H1 (cell line): ENCODE measurements around the gene PLK5. TPM values are rescaled to one million over a fixed set of nuclear protein-coding genes. Genes with fewer than 3 reads are reported as not detected.

ENCODE experiments used
- CTCF ChIA-PET: fragments of 300-600 bp; sonication (Branson Sonifier 250); formaldehyde crosslinking; loops from one replicate; lab custom pipeline; 2021; ENCODE audit not compliant: partially characterized antibody; lab: Charles Lee
- POLR2A ChIA-PET: fragments of 300-600 bp; sonication (Branson Sonifier 250); formaldehyde crosslinking; loops from one replicate; lab custom pipeline; 2021; ENCODE audit warnings: inconsistent platforms; ENCODE audit not compliant: partially characterized antibody; lab: Charles Lee
- DNase-seq, 2 experiments: peaks; one replicate each; pipeline versions ENCODE4 v3.0.0 to v3.0.0-alpha.2; 2010 to 2022; ENCODE audit warnings: low spot score in 2 of 2, low read depth in 1 of 2, mixed read lengths in 1 of 2
- FAIRE-seq: peaks from 2 replicates; lab custom pipeline; 2011; peaks lifted over from hg19 to GRCh38; lab: Jason Lieb, UNC
- H2AFZ ChIP-seq: 2 replicates; pipeline ENCODE4 v1.8.1; 2012; ENCODE audit warnings: low read length, inconsistent platforms
- H2AK5ac ChIP-seq: 2 replicates; pipeline ENCODE4 v1.6.1; 2013; ENCODE audit warnings: low read depth, low read length
- H2BK120ac ChIP-seq: replicated peaks from 2 replicates; pipeline ENCODE3; 2013; ENCODE audit warnings: low read depth, low read length, inconsistent platforms
- H2BK12ac ChIP-seq: 2 replicates; pipeline ENCODE4 v1.6.1; 2013; ENCODE audit warnings: low read depth, low read length
- H2BK15ac ChIP-seq: 2 replicates; pipeline ENCODE4 v1.6.1; 2013; ENCODE audit warnings: low read length
- H2BK20ac ChIP-seq: 2 replicates; pipeline ENCODE4 v1.6.1; 2013; ENCODE audit warnings: low read length
- H2BK5ac ChIP-seq: 2 replicates; pipeline ENCODE4 v1.6.1; 2013; ENCODE audit warnings: low read depth, low read length
- H3K14ac ChIP-seq: 2 replicates; pipeline ENCODE4 v1.6.1; 2013; ENCODE audit warnings: inconsistent platforms; ENCODE audit not compliant: insufficient read length
- H3K18ac ChIP-seq: 2 replicates; pipeline ENCODE4 v1.6.1; 2013; ENCODE audit warnings: low read length; ENCODE audit errors: extremely low read depth
- H3K23ac ChIP-seq: 2 replicates; pipeline ENCODE4 v1.6.1; 2013; ENCODE audit warnings: inconsistent platforms; ENCODE audit not compliant: insufficient read length
- H3K23me2 ChIP-seq: 2 replicates; pipeline ENCODE4 v1.6.1; 2013; ENCODE audit warnings: low read depth, low read length
- H3K27ac ChIP-seq: 2 replicates; pipeline ENCODE4 v1.6.1; 2011; ENCODE audit warnings: low read depth, low read length, inconsistent platforms
- H3K27me3 ChIP-seq, 4 experiments: replicated peaks in 1 of 4; 1 replicate in 1 of 4; 2 replicates in 3 of 4; pipeline versions ENCODE4 v1.6.1 to v1.8.1; 2011 to 2013; ENCODE audit warnings: low read length in 3 of 4, mild to moderate bottlenecking in 3 of 4, inconsistent platforms in 2 of 4, mixed read lengths in 2 of 4, moderate library complexity in 1 of 4; ENCODE audit not compliant: control insufficient read depth in 3 of 4, insufficient read depth in 3 of 4; ENCODE audit errors: extremely low read depth in 1 of 4
- H3K36me3 ChIP-seq, 4 experiments: 2 replicates each; pipeline versions ENCODE4 v1.6.1 to v1.8.1; 2011 to 2013; ENCODE audit warnings: mild to moderate bottlenecking in 4 of 4, low read length in 3 of 4, moderate library complexity in 2 of 4, control low read depth in 1 of 4, inconsistent platforms in 1 of 4; ENCODE audit not compliant: insufficient read depth in 4 of 4, control insufficient read depth in 2 of 4
- H3K4ac ChIP-seq: replicated peaks from 2 replicates; pipeline ENCODE3; 2013; ENCODE audit warnings: low read length, low read depth, mixed read lengths, inconsistent platforms; ENCODE audit not compliant: insufficient read length
- H3K4me1 ChIP-seq, 4 experiments: replicated peaks in 1 of 4; 1 replicate in 1 of 4; 2 replicates in 3 of 4; pipeline versions ENCODE4 v1.6.1 to v1.8.1; 2011 to 2013; ENCODE audit warnings: low read length in 3 of 4, inconsistent platforms in 2 of 4, mixed read lengths in 1 of 4; ENCODE audit not compliant: insufficient read depth in 4 of 4, control insufficient read depth in 3 of 4
- H3K4me2 ChIP-seq, 2 experiments: 2 replicates each; pipeline versions ENCODE4 v1.6.1 to v1.8.1; 2011 to 2013; ENCODE audit warnings: low read depth in 2 of 2, low read length in 2 of 2, control low read depth in 1 of 2, inconsistent platforms in 1 of 2, mild to moderate bottlenecking in 1 of 2; ENCODE audit not compliant: insufficient read depth in 1 of 2
- H3K4me3 ChIP-seq, 4 experiments: fragments of 200-600, 300-600 bp in 1 of 4; sonication (generic), shearing (Covaris generic), sonication (Bioruptor Twin) in 1 of 4; 2 replicates each; pipeline versions ENCODE4 v1.5.1 to v1.8.1; 2011 to 2016; ENCODE audit warnings: low read length in 4 of 4, low read depth in 3 of 4, control low read depth in 2 of 4, inconsistent platforms in 2 of 4, mild to moderate bottlenecking in 2 of 4, mixed read lengths in 1 of 4, moderate library complexity in 1 of 4; ENCODE audit not compliant: insufficient read depth in 2 of 4; ENCODE audit errors: extremely low read depth in 1 of 4
- H3K56ac ChIP-seq: replicated peaks from 2 replicates; pipeline ENCODE3; 2013; ENCODE audit warnings: low read depth, mild to moderate bottlenecking, mixed read lengths, low read length, inconsistent platforms; ENCODE audit not compliant: insufficient read length
- H3K79me1 ChIP-seq: 2 replicates; pipeline ENCODE4 v1.6.1; 2013; ENCODE audit warnings: low read depth, low read length, control low read depth
- H3K79me2 ChIP-seq, 2 experiments: 2 replicates each; pipeline versions ENCODE4 v1.6.1 to v1.8.1; 2012 to 2013; ENCODE audit warnings: low read length in 2 of 2, mild to moderate bottlenecking in 2 of 2, inconsistent platforms in 1 of 2; ENCODE audit not compliant: insufficient read depth in 2 of 2, control insufficient read depth in 1 of 2
- H3K9ac ChIP-seq, 4 experiments: replicated peaks in 1 of 4; 1 replicate in 1 of 4; 2 replicates in 3 of 4; pipeline versions ENCODE4 v1.6.1 to v1.8.1; 2011 to 2013; ENCODE audit warnings: low read depth in 3 of 4, low read length in 3 of 4, control low read depth in 2 of 4, mild to moderate bottlenecking in 2 of 4, moderate library complexity in 2 of 4, inconsistent platforms in 1 of 4; ENCODE audit errors: extremely low read depth in 1 of 4
- H3K9me3 ChIP-seq, 2 experiments: 2 replicates each; pipeline versions ENCODE4 v1.6.1 to v1.8.1; 2012 to 2013; ENCODE audit warnings: mild to moderate bottlenecking in 2 of 2, moderate library complexity in 2 of 2, control low read depth in 1 of 2, inconsistent platforms in 1 of 2, low read depth in 1 of 2, low read length in 1 of 2, mixed read lengths in 1 of 2; ENCODE audit not compliant: insufficient read depth in 2 of 2
- H4K20me1 ChIP-seq, 2 experiments: replicated peaks in 1 of 2; 2 replicates each; pipeline versions ENCODE3 to v1.8.1; 2011 to 2013; ENCODE audit warnings: inconsistent platforms in 2 of 2, low read length in 2 of 2, mild to moderate bottlenecking in 1 of 2; ENCODE audit not compliant: insufficient read depth in 2 of 2, control insufficient read depth in 1 of 2
- H4K5ac ChIP-seq: 2 replicates; pipeline ENCODE4 v1.6.1; 2013; ENCODE audit warnings: low read length, low read depth, mixed read lengths, inconsistent platforms; ENCODE audit not compliant: insufficient read length
- H4K8ac ChIP-seq: 2 replicates; pipeline ENCODE4 v1.8.0; 2013; ENCODE audit warnings: mild to moderate bottlenecking, moderate library complexity, low read length, inconsistent platforms; ENCODE audit not compliant: insufficient read depth; ENCODE audit errors: extremely low read depth
- H4K91ac ChIP-seq: replicated peaks from 2 replicates; pipeline ENCODE3; 2013; ENCODE audit warnings: low read length, mixed read lengths, inconsistent platforms; ENCODE audit not compliant: insufficient read length
- WGBS, 2 experiments: shearing (Covaris generic) in 1 of 2; methylation state at CpG; one replicate each; pipeline versions ENCODE4 v1.1.6 to v1.1.7; 2013 to 2015; ENCODE audit warnings: low lambda C conversion rate in 2 of 2, mixed read lengths in 2 of 2, inconsistent platforms in 1 of 2, low coverage in 1 of 2, missing lambda C conversion rate in 1 of 2; ENCODE audit not compliant: insufficient replicate concordance in 2 of 2, insufficient coverage in 1 of 2, insufficient read length in 1 of 2; ENCODE audit errors: extremely low coverage in 1 of 2, missing lambda C conversion rate in 1 of 2; 5-methylcytosine and 5-hydroxymethylcytosine counted together
- polyA plus RNA-seq, 7 experiments: library from polyadenylated mRNA; depleted of rRNA in 3 of 7; stranded (reverse) in 5 of 7; unstranded in 2 of 7; fragments of >200 nt in 5 of 7; fragments of 200-250 nt in 2 of 7; gene quantifications; 1 replicate in 5 of 7; 2 replicates in 1 of 7; 4 replicates in 1 of 7; pipeline versions ENCODE4 v1.2.1 to v1.2.3, GENCODE V29; 2011 to 2013; ENCODE audit warnings: missing spikeins in 2 of 7, mixed read lengths in 2 of 7
- total RNA-seq: library from RNA; stranded (reverse); fragmentation: NEBNext Ultra II Directional; extraction: Animal tissue kit (Norgen Biotek cat#: 25700); gene quantifications from 2 replicates; pipeline ENCODE4 v1.2.1, GENCODE V29; 2021

The PLK5 gene
- total and polyA plus RNA-seq, 2 of the 8 experiments (the other 6 are each of a cell fraction or from before 2014, with no cell fraction given): 0.43 to 0.45 TPM

- CTCF ChIA-PET: no interaction called here
- WGBS, 2 experiments: 90% methylated on average over 6 of the region's 11 CpGs; no CpG with 5 or more reads in 1 of the 2 experiments
Measured at GRCh38 chr19:1488282-1488601, 35.6 kb upstream of the PLK5 start.

More at GRCh38 chr19:1488282-1488601, 35.6 kb upstream of the PLK5 start:
- Histone ChIP-seq H3K23me2 (peaks cover 5% of the 10 kb centered on the region; the same call in 1 of the 2 replicates), H4K91ac (no peak overlapping the region), H2BK15ac (no peak overlapping the region), H2BK5ac (no peak overlapping the region), H3K18ac (no peak overlapping the region), H4K8ac (no peak overlapping the region), H2AK5ac (no peak overlapping the region), H2BK120ac (no peak overlapping the region), H3K4ac (no peak overlapping the region), H3K23ac (no peak overlapping the region), H3K4me3 (no peak overlapping the region), H3K79me2 (no peaks in the 10 kb centered on the region), H3K14ac (no peak overlapping the region), H2BK20ac (no peak overlapping the region), H3K56ac (no peak overlapping the region), H3K4me2 (no peak overlapping the region), H4K20me1 (no peaks in the 10 kb centered on the region), H3K27me3 (peaks cover 3 to 17% (median 9%) of the 10 kb centered on the region in 4 experiments; a peak in 6 of 7 replicates), H2AFZ (no peak overlapping the region), H4K5ac (no peak overlapping the region), H3K9ac (no peak overlapping the region), H3K79me1 (no peaks in the 10 kb centered on the region), H2BK12ac (peak overlapping the region; percentile 60; the same call in 1 of the 2 replicates), H3K36me3 (no peaks in the 10 kb centered on the region), H3K4me1 (peaks cover 0 to 5% (median 2%) of the 10 kb centered on the region in 4 experiments; a peak in 4 of 7 replicates), H3K27ac (no peak overlapping the region), H3K9me3 (no peaks in the 10 kb centered on the region)
- DNase-seq (no peak), FAIRE-seq (no peak)
- POLR2A ChIA-PET: interaction anchor here (0.9 to 1.0 kb wide), 2 partner anchors 13 to 17 kb away, joined by 3 read pairs; no protein-coding TSS in a partner anchor
